K562 (cell line): Measurements from ENCODE around the gene VTA1. TPM values are rescaled to one million over a fixed set of nuclear protein-coding genes. Genes with fewer than 3 reads are reported as not detected.

Experiments used
- ATAC-seq: fragments of 200-7000 bp; cut with Tn5 transposase; 3 replicates; pipeline ENCODE4 v1.9.1; 2020; ENCODE audit warnings: moderate library complexity
- BruUV-seq: library from RNA; stranded (reverse); fragments of 400-500 nt; replicated peaks from 2 replicates; lab custom pipeline; 2021; lab: Mats Ljungman, UMichigan
- CTCF ChIA-PET: fragments of 300-600 bp; formaldehyde crosslinking; extraction: SDS; loops from one replicate; lab custom pipeline; 2021; ENCODE audit warnings: low intra/inter-chr PET ratio; lab: Yijun Ruan, JAX
- POLR2A ChIA-PET: fragments of 300-600, 350-650 bp; sonication (Branson Sonifier 250); formaldehyde crosslinking; extraction: SDS; loops from one replicate; lab custom pipeline; 2021; ENCODE audit warnings: antibody characterized with exemption, inconsistent platforms; lab: Yijun Ruan, JAX
- DNase-seq, 4 experiments: peaks; one replicate each; pipeline versions ENCODE4 v3.0.0 to v3.0.0-alpha.2; 2011 to 2018; ENCODE audit warnings: low spot score in 3 of 4, mixed read lengths in 3 of 4; ENCODE audit errors: extremely low read depth in 1 of 4
- FAIRE-seq: peaks from 2 replicates; lab custom pipeline; 2011; peaks lifted over from hg19 to GRCh38; lab: Jason Lieb, UNC
- H2AFZ ChIP-seq: 2 replicates; pipeline ENCODE4 v1.6.0; 2011; ENCODE audit warnings: low read depth, low read length, control low read depth, inconsistent platforms
- H3K27ac ChIP-seq: fragments of 200-600 bp; 3 replicates; pipeline ENCODE4 v1.8.0; 2011; ENCODE audit warnings: low read depth, mild to moderate bottlenecking, control low read depth, inconsistent platforms, low read length, moderate library complexity, mixed read lengths; ENCODE audit errors: extremely low read depth
- H3K27me3 ChIP-seq, 2 experiments: fragments of 300-600 bp in 1 of 2; 2 replicates in 1 of 2; 3 replicates in 1 of 2; pipeline versions ENCODE4 v1.6.0 to v1.8.0; 2011; ENCODE audit warnings: inconsistent platforms in 2 of 2, low read length in 2 of 2, mild to moderate bottlenecking in 1 of 2, mixed read lengths in 1 of 2, moderate library complexity in 1 of 2; ENCODE audit not compliant: control insufficient read depth in 2 of 2, insufficient read depth in 2 of 2
- H3K36me3 ChIP-seq: fragments of 300-600 bp; 3 replicates; pipeline ENCODE4 v1.8.0; 2011; ENCODE audit warnings: mild to moderate bottlenecking, low read length, inconsistent platforms; ENCODE audit not compliant: control insufficient read depth, insufficient read depth
- H3K4me1 ChIP-seq, 2 experiments: fragments of 200-600 bp in 1 of 2; replicated peaks in 1 of 2; 2 replicates in 1 of 2; 3 replicates in 1 of 2; pipeline versions ENCODE4 v1.5.1 to v1.8.0; 2011; ENCODE audit warnings: inconsistent platforms in 2 of 2, low read length in 2 of 2, mild to moderate bottlenecking in 1 of 2, mixed read lengths in 1 of 2, moderate library complexity in 1 of 2; ENCODE audit not compliant: control insufficient read depth in 2 of 2, insufficient read depth in 2 of 2
- H3K4me2 ChIP-seq: 2 replicates; pipeline ENCODE4 v1.6.1; 2011; ENCODE audit warnings: low read length, control low read depth, inconsistent platforms, mixed read lengths; ENCODE audit not compliant: insufficient read depth
- H3K4me3 ChIP-seq: fragments of 200-600 bp; sonication (generic), shearing (Covaris generic); 2 replicates; pipeline ENCODE4 v1.5.1; 2016; ENCODE audit warnings: control low read depth, inconsistent platforms
- H3K79me2 ChIP-seq: fragments of 200-600 bp; 3 replicates; pipeline ENCODE4 v1.8.0; 2011; ENCODE audit warnings: low read length, inconsistent platforms; ENCODE audit not compliant: control insufficient read depth, insufficient read depth
- H3K9ac ChIP-seq, 2 experiments: 2 replicates each; pipeline versions ENCODE4 v1.6.0 to v1.6.1; 2011; ENCODE audit warnings: low read depth in 2 of 2, low read length in 2 of 2, control low read depth in 1 of 2, inconsistent platforms in 1 of 2, mild to moderate bottlenecking in 1 of 2, mixed read lengths in 1 of 2; ENCODE audit not compliant: insufficient read depth in 1 of 2
- H3K9me1 ChIP-seq: one replicate; pipeline ENCODE4 v1.6.0; 2011; ENCODE audit warnings: inconsistent platforms, mild to moderate bottlenecking, low read length, moderate library complexity; ENCODE audit not compliant: control insufficient read depth, insufficient read depth
- H3K9me3 ChIP-seq: replicated peaks from 2 replicates; pipeline ENCODE4 v1.5.1; 2011; ENCODE audit warnings: low read depth, low read length, inconsistent platforms; ENCODE audit not compliant: control insufficient read depth, insufficient read depth
- H4K20me1 ChIP-seq: replicated peaks from 2 replicates; pipeline ENCODE4 v1.6.1; 2011; ENCODE audit warnings: low read length, inconsistent platforms, mixed read lengths; ENCODE audit not compliant: control insufficient read depth, insufficient read depth
- GMEB1 ChIP-seq: fragments of 250-450 bp; sonication (Bioruptor Pico); IDR thresholded peaks from 2 replicates; pipeline ENCODE4 v1.4.0; 2020; ENCODE audit warnings: mild to moderate bottlenecking
- POLR2A ChIP-seq: fragments of 450-650 bp; conservative IDR thresholded peaks from 2 replicates; pipeline ENCODE4 v1.6.1; 2016
- RNF2 ChIP-seq: sonication (generic); IDR thresholded peaks from 2 replicates; pipeline ENCODE4 v1.6.1; 2016
- ZNF699 ChIP-seq: fragments of 250-450 bp; sonication (Bioruptor Pico); IDR thresholded peaks from 2 replicates; pipeline ENCODE4 v1.8.0; 2021; ENCODE audit warnings: mild to moderate bottlenecking, moderate library complexity; ENCODE audit not compliant: insufficient replicate concordance
- WGBS: fragments of 100-300 bp; shearing (Covaris generic); methylation state at CpG from one replicate; pipeline ENCODE4 v1.1.6; 2016; ENCODE audit warnings: low coverage, mixed read lengths; ENCODE audit not compliant: insufficient coverage; ENCODE audit errors: missing lambda C conversion rate; 5-methylcytosine and 5-hydroxymethylcytosine counted together
- in situ Hi-C: fragments of 300-500 bp; cut with MboI; formaldehyde crosslinking; loops from 4 replicates; pipeline ENCODE4 v1.15.0; 2018; ENCODE audit warnings: inconsistent platforms, mixed read lengths
- intact Hi-C: fragments of 100-400 bp; cut with micrococcal nuclease; formaldehyde crosslinking; loops from 2 replicates; pipeline ENCODE4 v1.14.2; 2022
- polyA plus RNA-seq, 8 experiments: library from polyadenylated mRNA; depleted of rRNA in 4 of 8; stranded (reverse) in 5 of 8; unstranded in 3 of 8; fragments of >200 nt; fragmentation: Nextera tagmentation in 2 of 8; fragmentation: Illumina TruSeq in 1 of 8; extraction: Ambion mirVana in 2 of 8; extraction: Trizol in 1 of 8; gene quantifications; 2 replicates each; pipeline versions ENCODE4 v1.2.1 to v1.2.3, GENCODE V29; 2011 to 2014; ENCODE audit warnings: inconsistent platforms in 1 of 8, missing spikeins in 1 of 8
- total RNA-seq, 7 experiments: library from RNA; depleted of rRNA in 6 of 7; stranded (reverse); fragments of >200 nt in 6 of 7; fragmentation: Illumina TruSeq in 2 of 7; extraction: Trizol in 2 of 7; gene quantifications; 2 replicates each; pipeline versions ENCODE4 v1.2.1 to v1.2.3, GENCODE V29; 2011 to 2021; ENCODE audit warnings: low replicate concordance in 1 of 7
- TF ChIP-seq, protein P1 (sequence below), 2 experiments: fragments of 450-650 bp; conservative IDR thresholded peaks; 2 replicates each; pipeline ENCODE4 v1.6.1; 2017; ENCODE audit warnings: mild to moderate bottlenecking in 2 of 2, moderate library complexity in 2 of 2
- TF ChIP-seq, protein P2 (sequence below): fragments of 250-450 bp; sonication (Bioruptor Pico); IDR thresholded peaks from 2 replicates; pipeline ENCODE4 v1.4.0; 2020; ENCODE audit warnings: mild to moderate bottlenecking, moderate library complexity

The VTA1 gene
- total and polyA plus RNA-seq, 9 of the 15 experiments (the other 6 are each of a cell fraction or from before 2014, with no cell fraction given), result 47.8 to 182 (median 84.6) TPM

- no peak for DNase-seq
- CTCF ChIA-PET, result no interaction called here
- H3K9me1 ChIP-seq, result no peaks in the 10 kb centered on the region
- TF ChIP-seq POLR2A (no peak), ZNF699 (no peak), RNF2 (no peak), GMEB1 (CRISPR knock-in tag) (no peak)
- TF ChIP-seq, protein P1, sequence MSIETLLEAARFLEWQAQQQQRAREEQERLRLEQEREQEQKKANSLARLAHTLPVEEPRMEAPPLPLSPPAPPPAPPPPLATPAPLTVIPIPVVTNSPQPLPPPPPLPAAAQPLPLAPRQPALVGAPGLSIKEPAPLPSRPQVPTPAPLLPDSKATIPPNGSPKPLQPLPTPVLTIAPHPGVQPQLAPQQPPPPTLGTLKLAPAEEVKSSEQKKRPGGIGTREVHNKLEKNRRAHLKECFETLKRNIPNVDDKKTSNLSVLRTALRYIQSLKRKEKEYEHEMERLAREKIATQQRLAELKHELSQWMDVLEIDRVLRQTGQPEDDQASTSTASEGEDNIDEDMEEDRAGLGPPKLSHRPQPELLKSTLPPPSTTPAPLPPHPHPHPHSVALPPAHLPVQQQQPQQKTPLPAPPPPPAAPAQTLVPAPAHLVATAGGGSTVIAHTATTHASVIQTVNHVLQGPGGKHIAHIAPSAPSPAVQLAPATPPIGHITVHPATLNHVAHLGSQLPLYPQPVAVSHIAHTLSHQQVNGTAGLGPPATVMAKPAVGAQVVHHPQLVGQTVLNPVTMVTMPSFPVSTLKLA (conservative IDR thresholded peaks at IDR 0.05), result no peak
- TF ChIP-seq, protein P2, sequence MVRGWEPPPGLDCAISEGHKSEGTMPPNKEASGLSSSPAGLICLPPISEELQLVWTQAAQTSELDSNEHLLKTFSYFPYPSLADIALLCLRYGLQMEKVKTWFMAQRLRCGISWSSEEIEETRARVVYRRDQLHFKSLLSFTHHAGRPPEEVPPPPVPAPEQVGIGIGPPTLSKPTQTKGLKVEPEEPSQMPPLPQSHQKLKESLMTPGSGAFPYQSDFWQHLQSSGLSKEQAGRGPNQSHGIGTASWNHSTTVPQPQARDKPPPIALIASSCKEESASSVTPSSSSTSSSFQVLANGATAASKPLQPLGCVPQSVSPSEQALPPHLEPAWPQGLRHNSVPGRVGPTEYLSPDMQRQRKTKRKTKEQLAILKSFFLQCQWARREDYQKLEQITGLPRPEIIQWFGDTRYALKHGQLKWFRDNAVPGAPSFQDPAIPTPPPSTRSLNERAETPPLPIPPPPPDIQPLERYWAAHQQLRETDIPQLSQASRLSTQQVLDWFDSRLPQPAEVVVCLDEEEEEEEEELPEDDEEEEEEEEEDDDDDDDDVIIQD (CRISPR knock-in tag), result no peak
- TF ChIP-seq, all 486 proteins: peak for 0
- Histone ChIP-seq H2AFZ (no peak overlapping the region), H3K4me3 (no peak overlapping the region), H3K79me2 (peaks cover 23% of the 10 kb centered on the region), H3K27ac (no peak overlapping the region), H4K20me1 (no peaks in the 10 kb centered on the region), H3K4me2 (no peak overlapping the region), H3K9me3 (no peaks in the 10 kb centered on the region), H3K9ac (no peak overlapping the region), H3K36me3 (peaks cover 32% of the 10 kb centered on the region), H3K4me1 (0 out of 5 replicates have a peak, but pooled peaks cover 0 to 3% of the 10 kb centered on the region in 2 experiments), H3K27me3 (no peaks in the 10 kb centered on the region)
- ATAC-seq, result no peak; the same call in 2 of the 3 replicates
- in situ Hi-C loops, result no loop called here
- POLR2A ChIA-PET, result interaction anchor here (0.8 kb wide), 1 partner anchor 11 kb away, joined by 3 read pairs; no protein-coding TSS in a partner anchor
- 93% methylated on average over 3 of the region's 3 CpGs for WGBS
- intact Hi-C loops, result no loop called here
- no TSS peak for BruUV-seq
- no peak for FAIRE-seq
Observed at GRCh38 chr6:142167071-142167470, 20.0 kb downstream of the VTA1 start.
